ENCODE data around the gene STAU1.
A peak's percentile ranks its signal among the peaks of the same experiment; 100 is the strongest.
"Not testable (repeated sequence)": the region's sequence is repeated elsewhere in the genome, so short reads cannot be mapped to it uniquely, and the experiment has no call there.

STAU1 gene

GRCh38 chr20:49187851-49188641 is at the start of gene STAU1:
TSS of gene STAU1 (minus strand) at chr20:49188334. CDS start at chr20:49166201, 22,133 bp downstream.
- peak; percentile 85 for DNase-seq (ENCODE audit: low read depth, low spot score)

GRCh38 chr20:49237531-49237930 is 49.4 kb upstream of the STAU1 start:
- DNase-seq (ENCODE audit: low read depth, low spot score): no peak

GRCh38 chr20:49236301-49236700 is 48.2 kb upstream of the STAU1 start:
- no peak for DNase-seq (ENCODE audit: low read depth, low spot score)

GRCh38 chr20:49234831-49235230 is 46.7 kb upstream of the STAU1 start:
- DNase-seq (ENCODE audit: low read depth, low spot score): no peak

- no peak for DNase-seq (ENCODE audit: low read depth, low spot score)
Measured at GRCh38 chr20:49233226-49233625, 45.1 kb upstream of the STAU1 start.

GRCh38 chr20:49231471-49231870 is 43.3 kb upstream of the STAU1 start:
- DNase-seq (ENCODE audit: low read depth, low spot score): no peak

- no peak for DNase-seq (ENCODE audit: low read depth, low spot score)
Measured at GRCh38 chr20:49230561-49231133, 42.5 kb upstream of the STAU1 start.

GRCh38 chr20:49230021-49230420 is 41.9 kb upstream of the STAU1 start:
- DNase-seq (ENCODE audit: low read depth, low spot score): no peak

- DNase-seq (ENCODE audit: low read depth, low spot score): no peak
Measured at GRCh38 chr20:49229381-49229780, 41.2 kb upstream of the STAU1 start.

GRCh38 chr20:49228676-49229075 is 40.5 kb upstream of the STAU1 start:
- no peak for DNase-seq (ENCODE audit: low read depth, low spot score)

GRCh38 chr20:49225896-49226295 is 37.8 kb upstream of the STAU1 start:
- no peak for DNase-seq (ENCODE audit: low read depth, low spot score)

GRCh38 chr20:49219924-49220831 is 32.0 kb upstream of the STAU1 start:
- DNase-seq (ENCODE audit: low read depth, low spot score): no peak

- DNase-seq (ENCODE audit: low read depth, low spot score): peak; percentile 83
Measured at GRCh38 chr20:49219091-49219923, 31.2 kb upstream of the STAU1 start, which contains the start of gene DDX27. TSS of gene DDX27 (plus strand) at chr20:49219416. CDS start at chr20:49219449, 33 bp downstream.

- not testable (repeated sequence) for DNase-seq (ENCODE audit: low read depth, low spot score)
Measured at GRCh38 chr20:49218739-49219090, 30.6 kb upstream of the STAU1 start.

- DNase-seq (ENCODE audit: low read depth, low spot score): peak; percentile 91
Measured at GRCh38 chr20:49216991-49217578, 29.0 kb upstream of the STAU1 start.

- DNase-seq (ENCODE audit: low read depth, low spot score): no peak
Measured at GRCh38 chr20:49215232-49215631, 27.1 kb upstream of the STAU1 start.

GRCh38 chr20:49214571-49214970 is 26.4 kb upstream of the STAU1 start:
- DNase-seq (ENCODE audit: low read depth, low spot score): no peak

- no peak for DNase-seq (ENCODE audit: low read depth, low spot score)
Measured at GRCh38 chr20:49210757-49211110, 22.6 kb upstream of the STAU1 start.

- DNase-seq (ENCODE audit: low read depth, low spot score): no peak
Measured at GRCh38 chr20:49210101-49210756, 22.1 kb upstream of the STAU1 start.

- no peak for DNase-seq (ENCODE audit: low read depth, low spot score)
Measured at GRCh38 chr20:49207076-49207475, 18.9 kb upstream of the STAU1 start.

All from activated naive CD8-positive, alpha-beta T cell treated with anti-CD3 and anti-CD28 coated beads, Interleukin-2, amount 50 U/mL, for 16 hours (primary cell).